ENCODE data around the gene GPRC5D. TPM values are rescaled to one million over a fixed set of nuclear protein-coding genes. Genes with fewer than 3 reads are reported as not detected.

Gene GPRC5D
- total and polyA plus RNA-seq, 2 donors (not counting 1 experiment from before 2014, with no cell fraction given): 0.35 TPM; not detected in 1

DNA sequence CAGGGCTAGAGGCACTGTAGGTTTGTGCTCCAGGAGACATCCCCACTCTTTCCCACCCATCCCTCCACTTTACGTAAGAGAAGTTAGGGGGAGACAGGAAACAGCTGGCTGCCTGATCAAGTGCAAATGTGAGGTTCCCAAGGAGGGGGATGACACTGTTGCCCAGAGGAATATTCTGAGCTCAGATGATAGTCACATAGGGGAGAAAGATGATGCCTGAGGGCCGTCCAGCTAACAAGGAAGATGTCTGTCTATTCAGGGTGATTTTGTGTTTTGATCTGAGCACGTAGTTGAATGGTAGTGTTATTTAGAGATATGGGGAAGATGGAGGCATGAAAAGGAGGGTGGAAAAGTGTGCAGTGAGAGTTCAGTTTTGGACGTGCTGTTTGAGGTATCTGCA, 13.9 kb upstream of the GPRC5D start:
- DNase-seq (ENCODE audit: low read depth in 2 of 2): no peak
- Histone ChIP-seq H3K9ac (ENCODE audit: insufficient read depth, low read length) (no peak overlapping the region), H3K36me3 (ENCODE audit: control insufficient read depth, insufficient read depth, low read length) (no peaks in the 10 kb centered on the region), H3K4me3 (replicated peaks in 1 of 4; ENCODE audit: control extremely low read depth in 1 of 4, insufficient read depth in 1 of 4, low read depth in 3 of 4, low read length in 4 of 4) (no peak overlapping the region), H3K27ac (ENCODE audit: insufficient read depth, low read length) (no peak overlapping the region), H3K4me2 (ENCODE audit: extremely low read depth, insufficient read depth, low read length) (no peak overlapping the region), H3K79me2 (ENCODE audit: control insufficient read depth, insufficient read depth, low read length) (no peaks in the 10 kb centered on the region), H3K4me1 (ENCODE audit: control insufficient read depth, extremely low read depth, insufficient read depth, low read length) (no peaks in the 10 kb centered on the region), H3K9me3 (ENCODE audit: control insufficient read depth, insufficient read depth, low read depth, low read length) (no peaks in the 10 kb centered on the region), H3K27me3 (ENCODE audit: control insufficient read depth, insufficient read depth, low read length) (no peaks in the 10 kb centered on the region), H2AFZ (ENCODE audit: low read length) (no peak overlapping the region), H4K20me1 (ENCODE audit: control insufficient read depth, extremely low read depth, insufficient read depth, low read length) (no peaks in the 10 kb centered on the region)
- no peak for TF ChIP-seq EZH2 (IDR thresholded peaks at IDR 0.05; ENCODE audit: low read length, missing control alignments)
- TF ChIP-seq, protein P1, sequence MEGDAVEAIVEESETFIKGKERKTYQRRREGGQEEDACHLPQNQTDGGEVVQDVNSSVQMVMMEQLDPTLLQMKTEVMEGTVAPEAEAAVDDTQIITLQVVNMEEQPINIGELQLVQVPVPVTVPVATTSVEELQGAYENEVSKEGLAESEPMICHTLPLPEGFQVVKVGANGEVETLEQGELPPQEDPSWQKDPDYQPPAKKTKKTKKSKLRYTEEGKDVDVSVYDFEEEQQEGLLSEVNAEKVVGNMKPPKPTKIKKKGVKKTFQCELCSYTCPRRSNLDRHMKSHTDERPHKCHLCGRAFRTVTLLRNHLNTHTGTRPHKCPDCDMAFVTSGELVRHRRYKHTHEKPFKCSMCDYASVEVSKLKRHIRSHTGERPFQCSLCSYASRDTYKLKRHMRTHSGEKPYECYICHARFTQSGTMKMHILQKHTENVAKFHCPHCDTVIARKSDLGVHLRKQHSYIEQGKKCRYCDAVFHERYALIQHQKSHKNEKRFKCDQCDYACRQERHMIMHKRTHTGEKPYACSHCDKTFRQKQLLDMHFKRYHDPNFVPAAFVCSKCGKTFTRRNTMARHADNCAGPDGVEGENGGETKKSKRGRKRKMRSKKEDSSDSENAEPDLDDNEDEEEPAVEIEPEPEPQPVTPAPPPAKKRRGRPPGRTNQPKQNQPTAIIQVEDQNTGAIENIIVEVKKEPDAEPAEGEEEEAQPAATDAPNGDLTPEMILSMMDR (conservative IDR thresholded peaks at IDR 0.05 in 1 of 2, IDR thresholded peaks at IDR 0.05 in 1 of 2; ENCODE audit: low read depth in 1 of 2, low read length in 2 of 2): no peak

DNA sequence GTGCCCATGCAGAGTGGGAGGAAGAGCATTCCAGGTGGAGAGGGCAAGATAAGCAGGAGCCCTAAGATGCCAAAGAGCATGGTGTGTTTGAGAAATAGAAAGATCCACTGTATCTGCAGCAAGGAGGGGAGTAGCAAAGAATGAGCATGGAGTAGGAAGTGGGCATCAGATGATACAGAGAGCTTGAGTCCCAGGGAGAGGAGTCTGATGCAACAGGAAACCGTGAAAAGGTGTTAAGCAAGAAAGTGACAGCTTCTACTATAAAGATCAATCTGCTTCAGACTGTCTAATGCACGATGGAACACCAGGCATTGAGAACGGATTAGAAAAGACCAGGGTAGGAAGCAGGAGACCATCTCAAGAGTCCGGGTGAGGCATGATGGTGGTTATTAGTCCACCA, 12.3 kb upstream of the GPRC5D start:
- H3K27ac ChIP-seq (ENCODE audit: insufficient read depth, low read length): no peak overlapping the region
- DNase-seq (ENCODE audit: low read depth in 2 of 2): no peak

DNA sequence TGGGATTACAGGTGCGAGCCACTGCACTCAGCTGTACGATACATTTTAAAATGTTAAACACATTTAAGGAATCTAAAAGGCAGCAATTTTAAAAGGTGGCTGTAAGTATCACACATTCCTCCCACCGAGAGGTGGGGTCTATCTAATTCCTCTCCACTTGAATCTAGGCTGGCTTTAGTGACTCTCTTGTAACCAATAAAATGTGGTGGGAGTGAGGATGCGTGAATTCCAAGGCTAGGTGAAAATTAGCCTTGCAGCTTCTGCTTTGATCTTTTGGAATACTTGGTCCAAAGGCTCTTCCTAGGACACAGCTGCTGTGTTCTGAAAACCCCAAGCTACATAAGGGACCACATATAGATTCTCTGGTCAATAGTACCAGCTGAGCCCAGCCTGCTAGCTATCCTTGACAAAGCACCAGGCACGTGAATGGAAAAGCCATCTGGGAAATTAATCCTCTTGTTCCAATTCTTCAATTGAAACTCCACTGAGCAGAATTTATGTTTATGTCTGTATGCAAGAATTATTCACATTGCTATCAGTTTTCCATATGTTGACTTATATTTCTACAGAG, 8.8 kb upstream of the GPRC5D start:
- no peak for DNase-seq (ENCODE audit: low read depth in 2 of 2)
- TF ChIP-seq, protein P1 (conservative IDR thresholded peaks at IDR 0.05 in 1 of 2, IDR thresholded peaks at IDR 0.05 in 1 of 2; ENCODE audit: low read depth in 1 of 2, low read length in 2 of 2): no peak
- no peak for TF ChIP-seq EZH2 (IDR thresholded peaks at IDR 0.05; ENCODE audit: low read length, missing control alignments)
- Histone ChIP-seq H3K4me2 (ENCODE audit: extremely low read depth, insufficient read depth, low read length) (no peak overlapping the region), H3K27me3 (ENCODE audit: control insufficient read depth, insufficient read depth, low read length) (no peaks in the 10 kb centered on the region), H3K79me2 (ENCODE audit: control insufficient read depth, insufficient read depth, low read length) (no peaks in the 10 kb centered on the region), H3K4me3 (replicated peaks in 1 of 4; ENCODE audit: control extremely low read depth in 1 of 4, insufficient read depth in 1 of 4, low read depth in 3 of 4, low read length in 4 of 4) (no peak overlapping the region), H3K27ac (ENCODE audit: insufficient read depth, low read length) (no peak overlapping the region), H3K9me3 (ENCODE audit: control insufficient read depth, insufficient read depth, low read depth, low read length) (no peaks in the 10 kb centered on the region), H3K4me1 (ENCODE audit: control insufficient read depth, extremely low read depth, insufficient read depth, low read length) (no peaks in the 10 kb centered on the region), H3K36me3 (ENCODE audit: control insufficient read depth, insufficient read depth, low read length) (no peaks in the 10 kb centered on the region), H3K9ac (ENCODE audit: insufficient read depth, low read length) (no peak overlapping the region), H4K20me1 (ENCODE audit: control insufficient read depth, extremely low read depth, insufficient read depth, low read length) (no peaks in the 10 kb centered on the region), H2AFZ (ENCODE audit: low read length) (no peak overlapping the region)

More for the DNA sequence above, 12.3 kb upstream of the GPRC5D start:
- H3K4me2 ChIP-seq (ENCODE audit: extremely low read depth, insufficient read depth, low read length): no peak overlapping the region
- H3K4me1 ChIP-seq (ENCODE audit: control insufficient read depth, extremely low read depth, insufficient read depth, low read length): no peaks in the 10 kb centered on the region
- no peaks in the 10 kb centered on the region for H4K20me1 ChIP-seq (ENCODE audit: control insufficient read depth, extremely low read depth, insufficient read depth, low read length)
- H3K27me3 ChIP-seq (ENCODE audit: control insufficient read depth, insufficient read depth, low read length): no peaks in the 10 kb centered on the region
- H3K9ac ChIP-seq (ENCODE audit: insufficient read depth, low read length): no peak overlapping the region
- no peak overlapping the region for H3K4me3 ChIP-seq (replicated peaks in 1 of 4; ENCODE audit: control extremely low read depth in 1 of 4, insufficient read depth in 1 of 4, low read depth in 3 of 4, low read length in 4 of 4)
- no peak for TF ChIP-seq EZH2 (IDR thresholded peaks at IDR 0.05; ENCODE audit: low read length, missing control alignments)
- TF ChIP-seq, protein P1 (conservative IDR thresholded peaks at IDR 0.05 in 1 of 2, IDR thresholded peaks at IDR 0.05 in 1 of 2; ENCODE audit: low read depth in 1 of 2, low read length in 2 of 2): no peak
- H3K79me2 ChIP-seq (ENCODE audit: control insufficient read depth, insufficient read depth, low read length): no peaks in the 10 kb centered on the region
- H3K36me3 ChIP-seq (ENCODE audit: control insufficient read depth, insufficient read depth, low read length): no peaks in the 10 kb centered on the region
- no peaks in the 10 kb centered on the region for H3K9me3 ChIP-seq (ENCODE audit: control insufficient read depth, insufficient read depth, low read depth, low read length)
- H2AFZ ChIP-seq (ENCODE audit: low read length): no peak overlapping the region

Measured in fibroblast of lung (primary cell).